OCI-LY7 (cell line): ENCODE results near the gene MYCL.

Experiments
- CTCF ChIP-seq: fragments of 200-600 bp; sonication (generic); conservative IDR thresholded peaks from 2 replicates; pipeline ENCODE4 v1.5.1; 2014; ENCODE audit warnings: mild to moderate bottlenecking, antibody characterized with exemption, low read length, moderate library complexity, mixed read lengths
- EZH2phosphoT487 ChIP-seq: fragments of 200-600 bp; sonication (generic); IDR thresholded peaks from 2 replicates; pipeline ENCODE4 v1.6.1; 2018; ENCODE audit warnings: low read depth, borderline replicate concordance, mild to moderate bottlenecking, mixed run types, antibody characterized with exemption, low read length, moderate library complexity, mixed read lengths

- TF ChIP-seq CTCF (no peak), EZH2phosphoT487 (no peak)
Observed at GRCh38 chr1:39938856-39939255, 37.1 kb upstream of the MYCL start.
